ENCODE measurements around the gene MT3.
"Not testable (repeated sequence)": the region's sequence is repeated elsewhere in the genome, so short reads cannot be mapped to it uniquely, and the experiment has no call there.

DNA sequence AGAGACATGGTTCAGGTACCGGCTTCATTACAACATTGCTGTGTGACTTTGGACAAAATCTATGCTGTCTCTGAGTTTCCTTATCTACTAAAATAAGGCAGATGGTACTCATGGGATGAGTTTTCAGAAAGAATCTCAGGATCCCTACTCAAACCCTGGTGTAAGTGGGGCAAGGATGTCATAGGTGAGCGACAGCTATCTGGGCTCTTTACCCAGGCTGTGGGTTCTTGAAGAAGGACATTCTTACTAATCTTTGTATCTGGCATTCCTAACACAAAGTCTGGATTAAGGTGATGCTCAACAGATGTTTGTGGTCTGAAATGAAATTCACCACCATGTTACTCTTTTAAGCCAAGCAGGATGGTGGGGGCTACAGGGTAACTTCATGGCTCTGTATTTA is 6.4 kb upstream of the MT3 start:
- TF ChIP-seq, protein P1, sequence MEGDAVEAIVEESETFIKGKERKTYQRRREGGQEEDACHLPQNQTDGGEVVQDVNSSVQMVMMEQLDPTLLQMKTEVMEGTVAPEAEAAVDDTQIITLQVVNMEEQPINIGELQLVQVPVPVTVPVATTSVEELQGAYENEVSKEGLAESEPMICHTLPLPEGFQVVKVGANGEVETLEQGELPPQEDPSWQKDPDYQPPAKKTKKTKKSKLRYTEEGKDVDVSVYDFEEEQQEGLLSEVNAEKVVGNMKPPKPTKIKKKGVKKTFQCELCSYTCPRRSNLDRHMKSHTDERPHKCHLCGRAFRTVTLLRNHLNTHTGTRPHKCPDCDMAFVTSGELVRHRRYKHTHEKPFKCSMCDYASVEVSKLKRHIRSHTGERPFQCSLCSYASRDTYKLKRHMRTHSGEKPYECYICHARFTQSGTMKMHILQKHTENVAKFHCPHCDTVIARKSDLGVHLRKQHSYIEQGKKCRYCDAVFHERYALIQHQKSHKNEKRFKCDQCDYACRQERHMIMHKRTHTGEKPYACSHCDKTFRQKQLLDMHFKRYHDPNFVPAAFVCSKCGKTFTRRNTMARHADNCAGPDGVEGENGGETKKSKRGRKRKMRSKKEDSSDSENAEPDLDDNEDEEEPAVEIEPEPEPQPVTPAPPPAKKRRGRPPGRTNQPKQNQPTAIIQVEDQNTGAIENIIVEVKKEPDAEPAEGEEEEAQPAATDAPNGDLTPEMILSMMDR (IDR thresholded peaks at IDR 0.05), result not testable (repeated sequence)
- TF ChIP-seq POLR2A (IDR thresholded peaks at IDR 0.05), result not testable (repeated sequence)

Data from right lobe of liver (tissue), 4 donors.